ENCODE results near the gene DIP2C. TPM values are rescaled to one million over a fixed set of nuclear protein-coding genes. Genes with fewer than 3 reads are reported as not detected.
"Not testable (repeated sequence)": the region's sequence is repeated elsewhere in the genome, so short reads cannot be mapped to it uniquely, and the experiment has no call there.

Gene DIP2C
- polyA plus RNA-seq, 4 donors, result 3.1 to 13.3 (median 4.7) TPM

DNA sequence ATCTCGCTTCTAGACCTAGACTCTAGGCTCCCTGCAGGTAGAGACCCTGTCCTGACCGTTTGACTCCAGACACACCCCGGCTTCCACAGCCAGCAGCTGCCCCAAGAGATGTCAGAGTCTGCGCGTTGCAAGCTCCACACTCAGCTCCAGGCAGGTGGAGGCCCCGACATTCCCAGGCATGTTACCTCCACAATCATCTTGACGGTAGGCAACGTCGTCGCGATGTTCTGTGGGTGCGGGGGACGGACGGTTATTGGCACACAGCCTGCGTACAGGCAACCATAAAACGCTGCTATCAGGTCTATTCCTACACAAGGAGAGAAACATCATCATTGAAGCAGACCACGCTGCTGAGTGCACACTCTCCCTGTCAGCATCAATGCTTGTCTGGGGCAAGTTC is 341.0 kb downstream of the DIP2C start:
- Histone ChIP-seq H3K9me3 (ENCODE audit: control insufficient read depth in 2 of 2, insufficient read depth in 1 of 2, low read depth in 1 of 2, low read length in 1 of 2) (peaks cover 0 to 10% of the 10 kb centered on the region in 2 donors), H3K36me3 (ENCODE audit: control insufficient read depth in 3 of 3, insufficient read depth in 2 of 3, low read depth in 1 of 3, low read length in 3 of 3) (peaks cover 0 to 60% (median 5%) of the 10 kb centered on the region in 3 donors), H3K27me3 (ENCODE audit: control insufficient read depth in 3 of 3, insufficient read depth in 3 of 3, low read length in 3 of 3) (no peaks in the 10 kb centered on the region), H3K4me3 (ENCODE audit: low read depth in 1 of 3, low read length in 3 of 3) (no peak overlapping the region), H3K4me1 (ENCODE audit: control insufficient read depth in 3 of 3, insufficient read depth in 2 of 3, low read depth in 1 of 3, low read length in 2 of 3) (no peaks in the 10 kb centered on the region), H3K27ac (ENCODE audit: low read depth in 1 of 3, low read length in 2 of 3) (no peak overlapping the region)
- no peak for DNase-seq
- no peak for FAIRE-seq
- WGBS, 3 donors, result 96 to 97% (median 97%) methylated on average over 17 of the region's 17 CpGs

DNA sequence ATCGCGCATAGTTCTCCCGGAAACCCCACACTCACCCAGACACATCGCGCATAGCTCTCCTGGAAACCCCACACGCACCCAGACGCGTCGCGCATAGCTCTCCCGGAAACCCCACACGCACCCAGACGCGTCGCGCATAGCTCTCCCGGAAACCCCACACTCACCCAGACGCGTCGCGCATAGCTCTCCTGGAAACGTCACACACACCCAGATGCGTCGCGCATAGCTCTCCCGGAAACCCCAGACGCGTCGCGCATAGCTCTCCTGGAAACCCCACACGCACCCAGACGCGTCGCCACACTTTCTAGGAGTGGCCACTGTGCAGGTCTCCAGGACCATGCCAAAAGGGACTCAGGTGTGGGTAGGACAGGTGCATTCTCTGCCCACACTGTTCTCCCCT is 341.7 kb downstream of the DIP2C start:
- FAIRE-seq; DNase-seq; H3K4me3 ChIP-seq (ENCODE audit: low read depth in 1 of 3, low read length in 3 of 3); H3K4me1 ChIP-seq (ENCODE audit: control insufficient read depth in 3 of 3, insufficient read depth in 2 of 3, low read depth in 1 of 3, low read length in 2 of 3); H3K27me3 ChIP-seq (ENCODE audit: control insufficient read depth in 3 of 3, insufficient read depth in 3 of 3, low read length in 3 of 3); H3K27ac ChIP-seq (ENCODE audit: low read depth in 1 of 3, low read length in 2 of 3): not testable (repeated sequence)
- 93 to 94% (median 94%) methylated on average over 30 to 34 of the region's 34 CpGs for WGBS, 3 donors
- Histone ChIP-seq H3K36me3 (ENCODE audit: control insufficient read depth in 3 of 3, insufficient read depth in 2 of 3, low read depth in 1 of 3, low read length in 3 of 3) (peaks cover 0 to 55% (median 5%) of the 10 kb centered on the region in 3 donors), H3K9me3 (ENCODE audit: control insufficient read depth in 2 of 2, insufficient read depth in 1 of 2, low read depth in 1 of 2, low read length in 1 of 2) (peaks cover 0 to 10% of the 10 kb centered on the region in 2 donors)

DNA sequence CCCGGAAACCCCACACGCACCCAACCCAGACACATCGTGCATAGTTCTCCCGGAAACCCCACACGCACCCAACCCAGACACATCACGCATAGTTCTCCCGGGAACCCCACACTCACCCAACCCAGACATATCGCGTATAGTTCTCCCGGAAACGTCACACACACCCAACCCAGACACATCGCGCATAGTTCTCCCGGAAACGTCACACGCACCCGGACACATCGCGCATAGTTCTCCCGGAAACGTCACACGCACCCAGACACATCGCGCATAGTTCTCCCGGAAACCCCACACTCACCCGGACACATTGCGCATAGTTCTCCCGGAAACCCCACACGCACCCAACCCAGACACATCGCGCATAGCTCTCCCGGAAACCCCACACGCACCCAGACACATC is 342.3 kb downstream of the DIP2C start:
- DNase-seq; H3K27me3 ChIP-seq (ENCODE audit: control insufficient read depth in 3 of 3, insufficient read depth in 3 of 3, low read length in 3 of 3); FAIRE-seq; H3K27ac ChIP-seq (ENCODE audit: low read depth in 1 of 3, low read length in 2 of 3); H3K4me3 ChIP-seq (ENCODE audit: low read depth in 1 of 3, low read length in 3 of 3); H3K4me1 ChIP-seq (ENCODE audit: control insufficient read depth in 3 of 3, insufficient read depth in 2 of 3, low read depth in 1 of 3, low read length in 2 of 3): not testable (repeated sequence)
- H3K36me3 ChIP-seq (ENCODE audit: control insufficient read depth in 3 of 3, insufficient read depth in 2 of 3, low read depth in 1 of 3, low read length in 3 of 3), result peaks cover 0 to 52% (median 5%) of the 10 kb centered on the region in 3 donors
- peaks cover 0 to 10% of the 10 kb centered on the region in 2 donors for H3K9me3 ChIP-seq (ENCODE audit: control insufficient read depth in 2 of 2, insufficient read depth in 1 of 2, low read depth in 1 of 2, low read length in 1 of 2)
- WGBS, 3 donors, result 88 to 89% (median 89%) methylated on average over 32 to 33 of the region's 33 CpGs

DNA sequence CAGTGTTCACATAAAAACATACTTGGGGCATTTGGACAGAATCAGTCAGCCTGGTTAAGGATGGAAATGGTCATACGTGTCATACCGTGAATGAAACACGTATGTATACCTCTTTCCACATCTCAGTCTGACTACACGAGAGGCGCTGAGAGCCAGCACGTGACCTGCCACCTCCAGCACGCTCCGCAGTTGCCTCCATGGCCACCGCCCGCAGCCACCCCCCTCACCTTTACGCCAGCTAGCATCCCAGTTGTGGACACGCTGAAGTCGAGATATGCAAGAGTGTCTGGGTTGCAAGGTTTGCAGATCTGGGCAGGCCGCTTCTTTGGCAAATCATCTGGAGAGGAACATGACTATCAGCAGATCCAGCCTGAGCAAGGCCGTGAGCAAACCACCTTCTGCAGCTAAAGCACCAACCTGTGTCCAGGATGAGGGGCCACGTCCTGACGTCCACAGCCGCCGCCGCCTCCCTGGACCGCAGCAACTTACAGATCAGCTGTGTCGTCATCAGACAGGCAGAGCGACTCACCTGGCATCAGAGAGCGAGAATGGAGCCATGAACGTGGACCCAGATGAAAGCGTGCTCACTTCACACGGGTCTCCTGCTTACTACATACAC is 344.8 kb downstream of the DIP2C start:
- FAIRE-seq (no peak), DNase-seq (no peak)
- H3K9me3 ChIP-seq (ENCODE audit: control insufficient read depth in 2 of 2, insufficient read depth in 1 of 2, low read depth in 1 of 2, low read length in 1 of 2), result peaks cover 0 to 10% of the 10 kb centered on the region in 2 donors
- H3K27me3 ChIP-seq (ENCODE audit: control insufficient read depth in 3 of 3, insufficient read depth in 3 of 3, low read length in 3 of 3), result no peaks in the 10 kb centered on the region
- H3K4me3 ChIP-seq (ENCODE audit: low read depth in 1 of 3, low read length in 3 of 3), result no peak overlapping the region
- no peak overlapping the region for H3K27ac ChIP-seq (ENCODE audit: low read depth in 1 of 3, low read length in 2 of 3)
- WGBS, 3 donors, result 95 to 96% (median 95%) methylated on average over 27 of the region's 27 CpGs
- H3K4me1 ChIP-seq (ENCODE audit: control insufficient read depth in 3 of 3, insufficient read depth in 2 of 3, low read depth in 1 of 3, low read length in 2 of 3), result no peaks in the 10 kb centered on the region
- H3K36me3 ChIP-seq (ENCODE audit: control insufficient read depth in 3 of 3, insufficient read depth in 2 of 3, low read depth in 1 of 3, low read length in 3 of 3), result peaks cover 4 to 50% (median 5%) of the 10 kb centered on the region in 3 donors

DNA sequence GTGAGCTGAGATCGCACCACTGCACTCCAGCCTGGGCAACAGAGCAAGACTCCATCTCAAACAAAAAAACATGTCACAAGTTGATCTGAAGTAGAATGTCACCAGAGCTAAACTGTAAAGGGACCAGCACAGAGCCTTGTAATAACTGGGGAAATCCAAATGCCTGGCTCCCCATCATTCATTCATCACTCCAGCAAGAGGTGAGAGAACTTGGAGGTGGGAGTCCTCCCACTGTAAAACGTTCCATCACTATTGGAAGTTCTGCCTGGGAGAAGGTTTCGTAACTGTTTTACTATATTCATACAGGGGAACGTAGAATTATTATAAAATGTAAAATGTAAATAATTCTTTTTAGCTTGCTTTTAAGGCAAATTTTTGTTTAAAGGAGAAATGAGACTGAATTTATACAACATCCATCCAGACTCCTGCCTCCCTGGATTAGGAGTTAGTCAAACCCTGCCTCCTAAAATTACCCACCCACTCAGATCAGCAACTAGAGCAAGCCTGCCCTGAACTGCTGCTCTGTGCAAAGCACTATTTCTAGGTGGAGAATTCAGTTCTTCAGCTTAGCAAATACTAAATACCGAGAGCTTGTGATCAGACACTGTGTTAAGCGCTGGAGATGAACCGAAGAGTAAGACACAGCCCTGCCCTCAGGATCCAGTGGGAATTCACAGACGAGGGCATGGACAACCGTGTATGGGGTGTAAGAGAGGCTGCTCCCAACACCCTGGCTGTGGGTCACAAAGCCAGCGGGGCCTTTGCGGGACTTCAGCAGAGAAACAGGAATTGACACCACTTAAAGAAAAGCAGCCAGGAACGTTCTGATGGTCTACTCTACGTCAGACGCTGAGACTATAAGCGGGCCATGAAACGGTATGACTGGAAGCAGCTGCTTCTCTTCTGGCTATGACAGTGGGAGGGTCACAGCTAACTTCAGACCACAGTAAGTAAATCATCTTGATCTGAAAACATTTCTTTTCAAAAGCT is 345.9 kb downstream of the DIP2C start:
- FAIRE-seq (no peak), DNase-seq (no peak)
- Histone ChIP-seq H3K4me3 (ENCODE audit: low read depth in 1 of 3, low read length in 3 of 3) (no peak overlapping the region), H3K27ac (ENCODE audit: low read depth in 1 of 3, low read length in 2 of 3) (no peak overlapping the region), H3K4me1 (ENCODE audit: control insufficient read depth in 3 of 3, insufficient read depth in 2 of 3, low read depth in 1 of 3, low read length in 2 of 3) (no peaks in the 10 kb centered on the region), H3K9me3 (ENCODE audit: control insufficient read depth in 2 of 2, insufficient read depth in 1 of 2, low read depth in 1 of 2, low read length in 1 of 2) (peaks cover 0 to 10% of the 10 kb centered on the region in 2 donors), H3K27me3 (ENCODE audit: control insufficient read depth in 3 of 3, insufficient read depth in 3 of 3, low read length in 3 of 3) (no peaks in the 10 kb centered on the region), H3K36me3 (ENCODE audit: control insufficient read depth in 3 of 3, insufficient read depth in 2 of 3, low read depth in 1 of 3, low read length in 3 of 3) (peaks cover 2 to 49% (median 4%) of the 10 kb centered on the region in 3 donors)
- 81 to 93% (median 92%) methylated on average over 16 of the region's 16 CpGs for WGBS, 3 donors

DNA sequence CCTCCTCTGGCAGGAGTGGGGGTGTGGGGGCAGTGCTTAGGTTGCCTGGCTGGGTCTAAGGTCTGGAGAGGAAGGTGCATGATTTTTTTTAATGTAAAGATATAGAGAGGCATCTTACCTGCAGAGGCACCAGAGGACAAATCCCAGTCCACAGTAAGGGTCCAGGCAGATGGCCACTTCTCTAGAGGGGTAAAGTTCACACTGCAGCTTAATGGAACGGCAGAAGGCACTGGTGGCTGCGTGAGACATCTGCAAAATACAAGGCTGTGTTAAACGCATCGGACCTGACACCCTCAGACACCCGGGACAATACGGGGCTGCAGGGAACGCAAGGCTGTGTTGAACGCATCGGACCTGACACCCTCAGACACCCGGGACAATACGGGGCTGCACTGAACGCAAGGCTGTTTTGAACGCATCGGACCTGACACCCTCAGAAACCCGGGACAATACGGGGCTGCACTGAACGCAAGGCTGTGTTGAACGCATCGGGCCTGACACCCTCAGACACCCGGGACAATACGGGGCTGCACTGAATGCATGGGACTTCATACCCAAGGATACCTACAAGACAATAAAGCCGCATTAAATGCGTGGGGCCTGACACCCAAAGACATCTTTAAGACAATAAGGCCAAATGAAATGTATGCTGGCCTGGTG is 348.3 kb downstream of the DIP2C start:
- DNase-seq (no peak), FAIRE-seq (no peak)
- H3K36me3 ChIP-seq (ENCODE audit: control insufficient read depth in 3 of 3, insufficient read depth in 2 of 3, low read depth in 1 of 3, low read length in 3 of 3), result peaks cover 0 to 59% (median 4%) of the 10 kb centered on the region in 3 donors
- H3K4me1 ChIP-seq (ENCODE audit: control insufficient read depth in 3 of 3, insufficient read depth in 2 of 3, low read depth in 1 of 3, low read length in 2 of 3), result no peaks in the 10 kb centered on the region
- H3K27me3 ChIP-seq (ENCODE audit: control insufficient read depth in 3 of 3, insufficient read depth in 3 of 3, low read length in 3 of 3), result no peaks in the 10 kb centered on the region
- no peak overlapping the region for H3K4me3 ChIP-seq (ENCODE audit: low read depth in 1 of 3, low read length in 3 of 3)
- WGBS, 3 donors, result 88 to 94% (median 93%) methylated on average over 23 of the region's 23 CpGs
- no peak overlapping the region for H3K27ac ChIP-seq (ENCODE audit: low read depth in 1 of 3, low read length in 2 of 3)
- no peaks in the 10 kb centered on the region for H3K9me3 ChIP-seq (ENCODE audit: control insufficient read depth in 2 of 2, insufficient read depth in 1 of 2, low read depth in 1 of 2, low read length in 1 of 2)

DNA sequence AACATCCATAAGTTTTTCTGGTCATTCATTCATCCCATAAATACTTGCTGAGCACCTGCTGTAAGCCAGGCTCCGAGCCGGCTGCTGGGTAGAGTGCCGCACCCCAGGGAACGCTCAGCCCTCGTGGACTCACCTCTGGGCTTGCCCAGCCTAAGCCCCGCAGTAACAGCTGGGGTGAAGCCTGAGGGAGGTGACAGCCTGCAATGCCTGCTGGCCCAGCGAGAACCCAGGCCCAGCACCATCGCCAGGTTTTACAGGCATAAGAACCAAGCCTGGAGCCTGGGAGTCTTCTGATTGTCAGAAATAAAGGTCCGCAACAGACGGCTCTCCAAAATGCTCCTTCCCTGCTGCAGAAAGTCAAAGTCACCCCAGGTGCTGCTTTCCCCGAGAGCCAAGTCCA is 348.8 kb downstream of the DIP2C start:
- FAIRE-seq, result no peak
- Histone ChIP-seq H3K9me3 (ENCODE audit: control insufficient read depth in 2 of 2, insufficient read depth in 1 of 2, low read depth in 1 of 2, low read length in 1 of 2) (no peaks in the 10 kb centered on the region), H3K27me3 (ENCODE audit: control insufficient read depth in 3 of 3, insufficient read depth in 3 of 3, low read length in 3 of 3) (no peaks in the 10 kb centered on the region), H3K36me3 (ENCODE audit: control insufficient read depth in 3 of 3, insufficient read depth in 2 of 3, low read depth in 1 of 3, low read length in 3 of 3) (peaks cover 0 to 62% (median 4%) of the 10 kb centered on the region in 3 donors), H3K4me1 (ENCODE audit: control insufficient read depth in 3 of 3, insufficient read depth in 2 of 3, low read depth in 1 of 3, low read length in 2 of 3) (no peaks in the 10 kb centered on the region), H3K27ac (ENCODE audit: low read depth in 1 of 3, low read length in 2 of 3) (no peak overlapping the region), H3K4me3 (ENCODE audit: low read depth in 1 of 3, low read length in 3 of 3) (no peak overlapping the region)
- no peak for DNase-seq
- WGBS, 3 donors, result 80 to 90% (median 84%) methylated on average over 11 of the region's 11 CpGs

DNA sequence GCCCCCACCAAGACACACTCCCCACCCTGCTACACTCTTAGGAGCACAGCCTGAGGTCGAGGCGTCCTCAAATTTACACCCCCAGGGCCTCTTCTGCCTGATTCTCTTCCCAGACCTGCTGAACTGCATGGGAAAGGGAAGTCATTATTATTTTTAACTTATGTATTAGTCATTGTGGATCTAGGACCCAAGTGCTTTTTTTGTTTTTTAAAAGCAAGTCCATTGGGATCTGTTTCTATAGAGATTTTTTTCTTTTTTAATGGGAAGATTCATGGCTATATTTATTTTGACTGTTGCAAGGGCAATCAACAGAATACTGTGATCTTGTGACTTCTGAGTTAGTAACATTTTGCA is 350.5 kb downstream of the DIP2C start:
- DNase-seq, result no peak
- Histone ChIP-seq H3K36me3 (ENCODE audit: control insufficient read depth in 3 of 3, insufficient read depth in 2 of 3, low read depth in 1 of 3, low read length in 3 of 3) (peaks cover 0 to 56% (median 4%) of the 10 kb centered on the region in 3 donors), H3K4me3 (ENCODE audit: low read depth in 1 of 3, low read length in 3 of 3) (no peak overlapping the region), H3K27me3 (ENCODE audit: control insufficient read depth in 3 of 3, insufficient read depth in 3 of 3, low read length in 3 of 3) (no peaks in the 10 kb centered on the region), H3K27ac (ENCODE audit: low read depth in 1 of 3, low read length in 2 of 3) (no peak overlapping the region), H3K4me1 (ENCODE audit: control insufficient read depth in 3 of 3, insufficient read depth in 2 of 3, low read depth in 1 of 3, low read length in 2 of 3) (no peaks in the 10 kb centered on the region), H3K9me3 (ENCODE audit: control insufficient read depth in 2 of 2, insufficient read depth in 1 of 2, low read depth in 1 of 2, low read length in 1 of 2) (no peaks in the 10 kb centered on the region)
- 57 to 72% (median 60%) methylated on average over 2 of the region's 2 CpGs for WGBS, 3 donors
- no peak for FAIRE-seq

All from small intestine (tissue), 7 donors.